K562 (cell line): ENCODE measurements around the gene PTPRE. TPM values are rescaled to one million over a fixed set of nuclear protein-coding genes. Genes with fewer than 3 reads are reported as not detected.

ENCODE experiments used
- ATAC-seq: fragments of 200-7000 bp; cut with Tn5 transposase; 3 replicates; pipeline ENCODE4 v1.9.1; 2020; ENCODE audit warnings: moderate library complexity
- BruUV-seq: library from RNA; stranded (reverse); fragments of 400-500 nt; replicated peaks from 2 replicates; lab custom pipeline; 2021; lab: Mats Ljungman, UMichigan
- CTCF ChIA-PET: fragments of 300-600 bp; formaldehyde crosslinking; extraction: SDS; loops from one replicate; lab custom pipeline; 2021; ENCODE audit warnings: low intra/inter-chr PET ratio; lab: Yijun Ruan, JAX
- POLR2A ChIA-PET: fragments of 300-600, 350-650 bp; sonication (Branson Sonifier 250); formaldehyde crosslinking; extraction: SDS; loops from one replicate; lab custom pipeline; 2021; ENCODE audit warnings: antibody characterized with exemption, inconsistent platforms; lab: Yijun Ruan, JAX
- DNase-seq, 4 experiments: peaks; one replicate each; pipeline versions ENCODE4 v3.0.0 to v3.0.0-alpha.2; 2011 to 2018; ENCODE audit warnings: low spot score in 3 of 4, mixed read lengths in 3 of 4; ENCODE audit errors: extremely low read depth in 1 of 4
- FAIRE-seq: peaks from 2 replicates; lab custom pipeline; 2011; peaks lifted over from hg19 to GRCh38; lab: Jason Lieb, UNC
- H2AFZ ChIP-seq: 2 replicates; pipeline ENCODE4 v1.6.0; 2011; ENCODE audit warnings: low read depth, low read length, control low read depth, inconsistent platforms
- H3K27ac ChIP-seq: fragments of 200-600 bp; 3 replicates; pipeline ENCODE4 v1.8.0; 2011; ENCODE audit warnings: low read depth, mild to moderate bottlenecking, control low read depth, inconsistent platforms, low read length, moderate library complexity, mixed read lengths; ENCODE audit errors: extremely low read depth
- H3K27me3 ChIP-seq, 2 experiments: fragments of 300-600 bp in 1 of 2; 2 replicates in 1 of 2; 3 replicates in 1 of 2; pipeline versions ENCODE4 v1.6.0 to v1.8.0; 2011; ENCODE audit warnings: inconsistent platforms in 2 of 2, low read length in 2 of 2, mild to moderate bottlenecking in 1 of 2, mixed read lengths in 1 of 2, moderate library complexity in 1 of 2; ENCODE audit not compliant: control insufficient read depth in 2 of 2, insufficient read depth in 2 of 2
- H3K36me3 ChIP-seq: fragments of 300-600 bp; 3 replicates; pipeline ENCODE4 v1.8.0; 2011; ENCODE audit warnings: mild to moderate bottlenecking, low read length, inconsistent platforms; ENCODE audit not compliant: control insufficient read depth, insufficient read depth
- H3K4me1 ChIP-seq, 2 experiments: fragments of 200-600 bp in 1 of 2; replicated peaks in 1 of 2; 2 replicates in 1 of 2; 3 replicates in 1 of 2; pipeline versions ENCODE4 v1.5.1 to v1.8.0; 2011; ENCODE audit warnings: inconsistent platforms in 2 of 2, low read length in 2 of 2, mild to moderate bottlenecking in 1 of 2, mixed read lengths in 1 of 2, moderate library complexity in 1 of 2; ENCODE audit not compliant: control insufficient read depth in 2 of 2, insufficient read depth in 2 of 2
- H3K4me2 ChIP-seq: 2 replicates; pipeline ENCODE4 v1.6.1; 2011; ENCODE audit warnings: low read length, control low read depth, inconsistent platforms, mixed read lengths; ENCODE audit not compliant: insufficient read depth
- H3K4me3 ChIP-seq: fragments of 200-600 bp; sonication (generic), shearing (Covaris generic); 2 replicates; pipeline ENCODE4 v1.5.1; 2016; ENCODE audit warnings: control low read depth, inconsistent platforms
- H3K79me2 ChIP-seq: fragments of 200-600 bp; 3 replicates; pipeline ENCODE4 v1.8.0; 2011; ENCODE audit warnings: low read length, inconsistent platforms; ENCODE audit not compliant: control insufficient read depth, insufficient read depth
- H3K9ac ChIP-seq, 2 experiments: 2 replicates each; pipeline versions ENCODE4 v1.6.0 to v1.6.1; 2011; ENCODE audit warnings: low read depth in 2 of 2, low read length in 2 of 2, control low read depth in 1 of 2, inconsistent platforms in 1 of 2, mild to moderate bottlenecking in 1 of 2, mixed read lengths in 1 of 2; ENCODE audit not compliant: insufficient read depth in 1 of 2
- H3K9me1 ChIP-seq: one replicate; pipeline ENCODE4 v1.6.0; 2011; ENCODE audit warnings: inconsistent platforms, mild to moderate bottlenecking, low read length, moderate library complexity; ENCODE audit not compliant: control insufficient read depth, insufficient read depth
- H3K9me3 ChIP-seq: replicated peaks from 2 replicates; pipeline ENCODE4 v1.5.1; 2011; ENCODE audit warnings: low read depth, low read length, inconsistent platforms; ENCODE audit not compliant: control insufficient read depth, insufficient read depth
- H4K20me1 ChIP-seq: replicated peaks from 2 replicates; pipeline ENCODE4 v1.6.1; 2011; ENCODE audit warnings: low read length, inconsistent platforms, mixed read lengths; ENCODE audit not compliant: control insufficient read depth, insufficient read depth
- CHAMP1 ChIP-seq: fragments of 450-650 bp; IDR thresholded peaks from 2 replicates; pipeline ENCODE4 v1.6.1; 2016; ENCODE audit warnings: mild to moderate bottlenecking
- GABPB1 ChIP-seq: sonication (generic); formaldehyde crosslinking; IDR thresholded peaks from 2 replicates; pipeline ENCODE4 v1.8.0; 2022; ENCODE audit warnings: mild to moderate bottlenecking, missing genetic modification reagents
- PCBP2 ChIP-seq: fragments of 200-400 bp; formaldehyde crosslinking; IDR thresholded peaks from 2 replicates; pipeline ENCODE4 v1.6.1; 2018; ENCODE audit warnings: low read length, low read depth, mild to moderate bottlenecking, moderate library complexity; ENCODE audit not compliant: poor library complexity, severe bottlenecking
- SRSF1 ChIP-seq: fragments of 200-400 bp; formaldehyde crosslinking; IDR thresholded peaks from 2 replicates; pipeline ENCODE4 v1.6.1; 2017; ENCODE audit warnings: mild to moderate bottlenecking, low read depth, low read length, moderate library complexity
- ZFPM2 ChIP-seq: fragments of 250-450 bp; sonication (Bioruptor Pico); IDR thresholded peaks from 2 replicates; pipeline ENCODE4 v1.5.1; 2022; ENCODE audit warnings: mild to moderate bottlenecking
- ZNF197 ChIP-seq: fragments of 200-800 bp; sonication (Bioruptor generic); IDR thresholded peaks from 2 replicates; pipeline ENCODE4 v1.6.1; 2016; ENCODE audit warnings: low read depth, missing genetic modification characterization, missing compliant biosample characterization
- WGBS: fragments of 100-300 bp; shearing (Covaris generic); methylation state at CpG from one replicate; pipeline ENCODE4 v1.1.6; 2016; ENCODE audit warnings: low coverage, mixed read lengths; ENCODE audit not compliant: insufficient coverage; ENCODE audit errors: missing lambda C conversion rate; 5-methylcytosine and 5-hydroxymethylcytosine counted together
- in situ Hi-C: fragments of 300-500 bp; cut with MboI; formaldehyde crosslinking; loops from 4 replicates; pipeline ENCODE4 v1.15.0; 2018; ENCODE audit warnings: inconsistent platforms, mixed read lengths
- intact Hi-C: fragments of 100-400 bp; cut with micrococcal nuclease; formaldehyde crosslinking; loops from 2 replicates; pipeline ENCODE4 v1.14.2; 2022
- polyA plus RNA-seq, 8 experiments: library from polyadenylated mRNA; depleted of rRNA in 4 of 8; stranded (reverse) in 5 of 8; unstranded in 3 of 8; fragments of >200 nt; fragmentation: Nextera tagmentation in 2 of 8; fragmentation: Illumina TruSeq in 1 of 8; extraction: Ambion mirVana in 2 of 8; extraction: Trizol in 1 of 8; gene quantifications; 2 replicates each; pipeline versions ENCODE4 v1.2.1 to v1.2.3, GENCODE V29; 2011 to 2014; ENCODE audit warnings: inconsistent platforms in 1 of 8, missing spikeins in 1 of 8
- total RNA-seq, 7 experiments: library from RNA; depleted of rRNA in 6 of 7; stranded (reverse); fragments of >200 nt in 6 of 7; fragmentation: Illumina TruSeq in 2 of 7; extraction: Trizol in 2 of 7; gene quantifications; 2 replicates each; pipeline versions ENCODE4 v1.2.1 to v1.2.3, GENCODE V29; 2011 to 2021; ENCODE audit warnings: low replicate concordance in 1 of 7

PTPRE gene
- total and polyA plus RNA-seq, 9 of the 15 experiments (the other 6 are each of a cell fraction or from before 2014, with no cell fraction given) = 0.01 to 0.13 (median 0.04) TPM; not detected in 4

DNA sequence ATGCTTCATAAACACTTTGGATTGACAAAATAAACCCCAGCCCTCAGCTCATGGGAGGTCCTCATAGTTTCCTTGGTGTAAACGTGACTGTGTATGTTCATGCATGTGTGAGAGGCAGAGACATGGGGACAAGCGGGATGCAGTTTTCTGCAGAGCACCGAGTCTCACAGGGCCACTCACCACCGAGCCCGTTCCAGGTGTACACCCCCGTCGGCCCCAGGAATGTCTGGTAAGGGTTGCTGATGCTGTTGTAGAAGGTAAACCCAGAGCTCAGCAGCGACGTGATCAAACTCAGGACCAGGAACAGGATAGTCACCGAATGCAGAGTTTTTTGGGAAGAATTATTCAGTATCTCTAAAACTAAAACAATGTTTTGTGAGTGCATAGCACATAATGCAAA, 23.4 kb upstream of the PTPRE start:
- 2% methylated on average over 9 of the region's 10 CpGs for WGBS
- Histone ChIP-seq H3K4me3 (no peak overlapping the region), H3K79me2 (no peaks in the 10 kb centered on the region), H3K36me3 (no peaks in the 10 kb centered on the region), H3K9me3 (no peaks in the 10 kb centered on the region), H3K9ac (no peak overlapping the region), H2AFZ (no peak overlapping the region), H3K4me2 (no peak overlapping the region), H3K4me1 (no peaks in the 10 kb centered on the region), H4K20me1 (no peaks in the 10 kb centered on the region), H3K9me1 (no peaks in the 10 kb centered on the region), H3K27ac (no peak overlapping the region), H3K27me3 (peaks cover 0 to 4% of the 10 kb centered on the region in 2 experiments; a peak in 1 of 5 replicates)
- ATAC-seq (no peak), DNase-seq (no peak), FAIRE-seq (no peak)
- TF ChIP-seq ZNF197 (no peak), PCBP2 (no peak), CHAMP1 (no peak), SRSF1 (no peak), GABPB1 (CRISPR knock-in tag) (no peak), ZFPM2 (no peak)
- CTCF ChIA-PET = no interaction called here
- POLR2A ChIA-PET = interaction anchor here (0.6 kb wide), 1 partner anchor 1709 kb away, joined by 3 read pairs; no protein-coding TSS in a partner anchor
- in situ Hi-C loops (no loop called here), intact Hi-C loops (no loop called here)
- no TSS peak for BruUV-seq
